ENCODE results near the gene DCLK1.

DNA sequence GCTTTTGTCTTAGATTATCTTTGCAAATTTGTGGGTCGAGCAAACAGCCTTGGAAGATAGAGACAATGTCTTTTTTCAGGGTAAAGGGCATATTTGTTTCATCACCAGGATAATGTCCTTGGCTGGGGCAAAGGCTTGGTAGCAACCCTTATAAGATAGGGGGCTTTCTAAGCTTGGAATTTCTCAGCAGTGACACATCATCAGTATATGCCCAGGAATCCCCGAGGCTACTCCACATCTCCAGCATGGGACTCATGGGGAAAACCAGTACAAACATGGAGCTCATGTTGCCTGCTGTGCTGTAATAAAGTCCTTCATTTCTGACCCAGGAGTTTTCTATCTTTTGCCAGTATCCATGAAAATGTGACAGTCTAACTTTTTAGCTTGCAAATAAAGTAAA is 77.1 kb downstream of the DCLK1 start:
- TF ChIP-seq, protein P1, sequence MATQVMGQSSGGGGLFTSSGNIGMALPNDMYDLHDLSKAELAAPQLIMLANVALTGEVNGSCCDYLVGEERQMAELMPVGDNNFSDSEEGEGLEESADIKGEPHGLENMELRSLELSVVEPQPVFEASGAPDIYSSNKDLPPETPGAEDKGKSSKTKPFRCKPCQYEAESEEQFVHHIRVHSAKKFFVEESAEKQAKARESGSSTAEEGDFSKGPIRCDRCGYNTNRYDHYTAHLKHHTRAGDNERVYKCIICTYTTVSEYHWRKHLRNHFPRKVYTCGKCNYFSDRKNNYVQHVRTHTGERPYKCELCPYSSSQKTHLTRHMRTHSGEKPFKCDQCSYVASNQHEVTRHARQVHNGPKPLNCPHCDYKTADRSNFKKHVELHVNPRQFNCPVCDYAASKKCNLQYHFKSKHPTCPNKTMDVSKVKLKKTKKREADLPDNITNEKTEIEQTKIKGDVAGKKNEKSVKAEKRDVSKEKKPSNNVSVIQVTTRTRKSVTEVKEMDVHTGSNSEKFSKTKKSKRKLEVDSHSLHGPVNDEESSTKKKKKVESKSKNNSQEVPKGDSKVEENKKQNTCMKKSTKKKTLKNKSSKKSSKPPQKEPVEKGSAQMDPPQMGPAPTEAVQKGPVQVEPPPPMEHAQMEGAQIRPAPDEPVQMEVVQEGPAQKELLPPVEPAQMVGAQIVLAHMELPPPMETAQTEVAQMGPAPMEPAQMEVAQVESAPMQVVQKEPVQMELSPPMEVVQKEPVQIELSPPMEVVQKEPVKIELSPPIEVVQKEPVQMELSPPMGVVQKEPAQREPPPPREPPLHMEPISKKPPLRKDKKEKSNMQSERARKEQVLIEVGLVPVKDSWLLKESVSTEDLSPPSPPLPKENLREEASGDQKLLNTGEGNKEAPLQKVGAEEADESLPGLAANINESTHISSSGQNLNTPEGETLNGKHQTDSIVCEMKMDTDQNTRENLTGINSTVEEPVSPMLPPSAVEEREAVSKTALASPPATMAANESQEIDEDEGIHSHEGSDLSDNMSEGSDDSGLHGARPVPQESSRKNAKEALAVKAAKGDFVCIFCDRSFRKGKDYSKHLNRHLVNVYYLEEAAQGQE (IDR thresholded peaks at IDR 0.05; ENCODE audit: insufficient read depth in 1 of 2, low read depth in 2 of 2, low read length in 2 of 2), result no peak
- no peak for TF ChIP-seq TAF1 (IDR thresholded peaks at IDR 0.05; ENCODE audit: borderline replicate concordance, insufficient read depth, low read length)
- no peak for TF ChIP-seq SIN3A (IDR thresholded peaks at IDR 0.05; ENCODE audit: borderline replicate concordance, insufficient read depth, low read length)
- TF ChIP-seq POLR2AphosphoS5 (IDR thresholded peaks at IDR 0.05; ENCODE audit: low read depth, low read length), result no peak
- no peak for TF ChIP-seq FOXP2 (optimal IDR thresholded peaks at IDR 0.05; ENCODE audit: borderline replicate concordance, extremely low read depth, extremely low read length, insufficient read depth)
